ENCODE data around the gene MAP3K2. TPM values are rescaled to one million over a fixed set of nuclear protein-coding genes. Genes with fewer than 3 reads are reported as not detected.
A peak's percentile ranks its signal among the peaks of the same experiment; 100 is the strongest.

Gene MAP3K2
- total RNA-seq, 1 donor from 2014 or later: 36.6 TPM

GRCh38 chr2:127305990-127306585 lies 81.7 kb downstream of the MAP3K2 start:
- no peaks in the 10 kb centered on the region for H3K9me3 ChIP-seq
- H3K27me3 ChIP-seq: no peaks in the 10 kb centered on the region
- peaks cover 0 to 36% of the 10 kb centered on the region in 2 donors for H3K36me3 ChIP-seq
- H3K4me1 ChIP-seq: no peaks in the 10 kb centered on the region
- no peak for DNase-seq (ENCODE audit: extremely low spot score in 2 of 2)
- H3K4me3 ChIP-seq: no peak overlapping the region
- intact Hi-C loops (cut with DNase I): no loop called here
- TF ChIP-seq POLR2A (IDR thresholded peaks at IDR 0.05) (no peak), CTCF (IDR thresholded peaks at IDR 0.05) (no peak), POLR2AphosphoS5 (IDR thresholded peaks at IDR 0.05; ENCODE audit: insufficient read depth in 1 of 2, low read depth in 1 of 2) (no peak)
- H3K27ac ChIP-seq: no peak overlapping the region

GRCh38 chr2:127302168-127302567 lies 85.6 kb downstream of the MAP3K2 start:
- Histone ChIP-seq H3K4me1 (no peaks in the 10 kb centered on the region), H3K4me3 (no peak overlapping the region), H3K9me3 (no peaks in the 10 kb centered on the region), H3K27ac (no peak overlapping the region), H3K27me3 (no peaks in the 10 kb centered on the region), H3K36me3 (peaks cover 0 to 9% of the 10 kb centered on the region in 2 donors)
- no peak for DNase-seq (ENCODE audit: extremely low spot score in 2 of 2)
- TF ChIP-seq POLR2AphosphoS5 (IDR thresholded peaks at IDR 0.05; ENCODE audit: insufficient read depth in 1 of 2, low read depth in 1 of 2) (no peak), CTCF (IDR thresholded peaks at IDR 0.05) (no peak), POLR2A (IDR thresholded peaks at IDR 0.05) (no peak)
- intact Hi-C loops (cut with DNase I): no loop called here

- Histone ChIP-seq H3K36me3 (peaks cover 0 to 36% of the 10 kb centered on the region in 2 donors), H3K27ac (peak within 1 kb of the TSS; percentile 86), H3K4me1 (peaks cover 18% of the 10 kb centered on the region), H3K4me3 (peak within 1 kb of the TSS; percentile 60 to 98), H3K9me3 (no peaks in the 10 kb centered on the region), H3K27me3 (no peaks in the 10 kb centered on the region)
- no peak for DNase-seq (ENCODE audit: extremely low spot score in 2 of 2)
- no peak for TF ChIP-seq POLR2A (IDR thresholded peaks at IDR 0.05)
- TF ChIP-seq POLR2AphosphoS5 (IDR thresholded peaks at IDR 0.05; ENCODE audit: insufficient read depth in 1 of 2, low read depth in 1 of 2): peak in 1 of 2 donors; percentile 71
- TF ChIP-seq CTCF (IDR thresholded peaks at IDR 0.05): peak in 1 of 3 experiments; percentile 40
- intact Hi-C loops (cut with DNase I): no loop called here
Measured at GRCh38 chr2:127293748-127294562, 93.8 kb downstream of the MAP3K2 start, which contains the start of gene ERCC3. TSS of gene ERCC3 (minus strand) at chr2:127294144. CDS start at chr2:127294081, 63 bp downstream.

GRCh38 chr2:127293386-127293747 lies 94.4 kb downstream of the MAP3K2 start:
- Histone ChIP-seq H3K4me1 (peaks cover 18% of the 10 kb centered on the region), H3K36me3 (peaks cover 0 to 42% of the 10 kb centered on the region in 2 donors), H3K9me3 (no peaks in the 10 kb centered on the region), H3K27me3 (no peaks in the 10 kb centered on the region), H3K27ac (peak overlapping the region; percentile 86), H3K4me3 (peak overlapping the region; percentile 60 to 98)
- no peak for TF ChIP-seq POLR2A (IDR thresholded peaks at IDR 0.05)
- TF ChIP-seq CTCF (IDR thresholded peaks at IDR 0.05): no peak
- TF ChIP-seq POLR2AphosphoS5 (IDR thresholded peaks at IDR 0.05; ENCODE audit: insufficient read depth in 1 of 2, low read depth in 1 of 2): no peak
- no peak for DNase-seq (ENCODE audit: extremely low spot score in 2 of 2)
- intact Hi-C loops (cut with DNase I): no loop called here

GRCh38 chr2:127288274-127288673 lies 99.5 kb downstream of the MAP3K2 start:
- DNase-seq (ENCODE audit: extremely low spot score in 2 of 2): no peak
- Histone ChIP-seq H3K36me3 (peaks cover 2 to 92% of the 10 kb centered on the region in 2 donors), H3K27me3 (no peaks in the 10 kb centered on the region), H3K4me3 (no peak overlapping the region), H3K9me3 (no peaks in the 10 kb centered on the region), H3K27ac (no peak overlapping the region), H3K4me1 (peaks cover 15% of the 10 kb centered on the region)
- TF ChIP-seq POLR2AphosphoS5 (IDR thresholded peaks at IDR 0.05; ENCODE audit: insufficient read depth in 1 of 2, low read depth in 1 of 2): no peak
- no peak for TF ChIP-seq CTCF (IDR thresholded peaks at IDR 0.05)
- no peak for TF ChIP-seq POLR2A (IDR thresholded peaks at IDR 0.05)
- intact Hi-C loops (cut with DNase I): no loop called here
